Spleen (tissue), 7 donors: ENCODE measurements around the gene UIMC1.

Experiments used
- CTCF ChIP-seq, 11 experiments: fragments of 200-600 bp in 7 of 11; fragments of 450-650 bp in 4 of 11; sonication (generic) in 4 of 11; IDR thresholded peaks in 8 of 11; conservative IDR thresholded peaks in 3 of 11; 1 replicate in 7 of 11; 2 replicates in 4 of 11; pipeline versions ENCODE4 v1.4.0 to v1.8.0; 2016 to 2021; ENCODE audit warnings: antibody characterized with exemption in 11 of 11, inconsistent platforms in 4 of 11, mild to moderate bottlenecking in 1 of 11
- POLR2A ChIP-seq, 3 donors: fragments of 450-650 bp; IDR thresholded peaks; one replicate each; pipeline ENCODE4 v1.5.1; 2017; ENCODE audit warnings: antibody characterized with exemption in 3 of 3, mild to moderate bottlenecking in 1 of 3
- donor health status: DM: no; HTN: no; CAD: no; lungs with moderate emphysema.
- donor health status: DM: no; HTN: no; CAD: no.
- donor health status: DM: no; HTN: no; CAD: no.

DNA sequence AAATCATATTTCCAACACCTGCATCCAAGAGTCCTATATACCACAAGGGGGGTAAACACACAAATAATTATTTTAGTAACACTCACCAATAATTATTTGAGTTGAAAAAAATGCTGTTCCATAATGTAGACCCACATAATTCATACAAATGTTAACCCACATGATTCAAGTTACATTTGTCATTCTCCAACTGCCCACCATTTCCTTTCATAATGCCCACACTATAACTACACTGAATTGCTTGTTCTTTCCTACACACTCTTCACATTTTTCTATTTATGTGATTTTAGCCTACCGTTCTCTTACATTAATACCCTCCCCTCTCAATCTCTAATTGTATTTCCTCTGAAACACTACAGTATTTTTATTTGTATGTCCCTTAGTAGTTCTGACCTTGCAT, 71.6 kb downstream of the UIMC1 start:
- no peak for TF ChIP-seq CTCF (IDR thresholded peaks at IDR 0.05 in 8 of 11, conservative IDR thresholded peaks at IDR 0.05 in 3 of 11)
- TF ChIP-seq POLR2A (IDR thresholded peaks at IDR 0.05): no peak
